SK-N-SH (cell line): ENCODE data around the gene MAML3. TPM values are rescaled to one million over a fixed set of nuclear protein-coding genes. Genes with fewer than 3 reads are reported as not detected.

ENCODE experiments used
- CTCF ChIA-PET: fragments of 300-600, 350-600 bp; formaldehyde crosslinking; extraction: SDS; loops from one replicate; lab custom pipeline; 2021; lab: Yijun Ruan, JAX
- POLR2A ChIA-PET: fragments of 350-600 bp; sonication (Branson Sonifier 250); formaldehyde crosslinking; extraction: SDS; loops from one replicate; lab custom pipeline; 2020; ENCODE audit warnings: antibody characterized with exemption, inconsistent platforms; lab: Yijun Ruan, JAX
- DNase-seq: peaks from one replicate; pipeline ENCODE4 v3.0.0; 2012
- H2AFZ ChIP-seq: fragments of 200-600 bp; sonication (generic); 2 replicates; pipeline ENCODE4 v1.8.1; 2016; ENCODE audit warnings: antibody characterized with exemption, mild to moderate bottlenecking, low read depth
- H3F3A ChIP-seq: fragments of 200-600 bp; sonication (generic); replicated peaks from 2 replicates; pipeline ENCODE3; 2016; ENCODE audit warnings: antibody characterized with exemption, mild to moderate bottlenecking; ENCODE audit not compliant: insufficient read depth
- H3K27ac ChIP-seq, 2 experiments: fragments of 200-500 bp in 1 of 2; fragments of 200-600 bp in 1 of 2; sonication (Bioruptor generic) in 1 of 2; sonication (generic), shearing (Covaris generic) in 1 of 2; 2 replicates each; pipeline versions ENCODE4 v1.5.1 to v1.6.1; 2014 to 2016; ENCODE audit warnings: low read depth in 2 of 2, inconsistent platforms in 1 of 2, low read length in 1 of 2, mild to moderate bottlenecking in 1 of 2, mixed read lengths in 1 of 2
- H3K27me3 ChIP-seq: fragments of 200-600 bp; sonication (generic), shearing (Covaris generic); 2 replicates; pipeline ENCODE4 v1.6.1; 2016; ENCODE audit warnings: mixed run types; ENCODE audit not compliant: insufficient read depth
- H3K36me3 ChIP-seq, 2 experiments: fragments of 200-500 bp in 1 of 2; fragments of 200-600 bp in 1 of 2; sonication (Bioruptor generic) in 1 of 2; sonication (generic) in 1 of 2; replicated peaks in 1 of 2; 2 replicates each; pipeline versions ENCODE3 to v1.5.1; 2014 to 2016; ENCODE audit warnings: low read length in 1 of 2, mild to moderate bottlenecking in 1 of 2; ENCODE audit not compliant: insufficient read depth in 2 of 2, control insufficient read depth in 1 of 2
- H3K4me1 ChIP-seq, 2 experiments: fragments of 200-500 bp in 1 of 2; fragments of 200-600 bp in 1 of 2; sonication (Bioruptor generic) in 1 of 2; sonication (generic), shearing (Covaris generic) in 1 of 2; 2 replicates each; pipeline versions ENCODE4 v1.5.1 to v1.6.1; 2014 to 2016; ENCODE audit warnings: low read depth in 1 of 2, low read length in 1 of 2, mixed run types in 1 of 2; ENCODE audit not compliant: insufficient read depth in 2 of 2, control insufficient read depth in 1 of 2
- H3K4me2 ChIP-seq: fragments of 200-600 bp; sonication (generic), shearing (Covaris generic); 2 replicates; pipeline ENCODE4 v1.6.1; 2017; ENCODE audit warnings: mixed run types
- H3K4me3 ChIP-seq, 2 experiments: fragments of 200-500 bp in 1 of 2; fragments of 200-600 bp in 1 of 2; sonication (Bioruptor generic) in 1 of 2; sonication (generic), shearing (Covaris generic) in 1 of 2; 2 replicates each; pipeline versions ENCODE4 v1.5.1 to v1.8.1; 2014 to 2016; ENCODE audit warnings: low read depth in 2 of 2, inconsistent platforms in 1 of 2, low read length in 1 of 2, mild to moderate bottlenecking in 1 of 2, mixed read lengths in 1 of 2, moderate library complexity in 1 of 2
- H3K79me2 ChIP-seq: fragments of 200-600 bp; sonication (generic); 2 replicates; pipeline ENCODE4 v1.8.1; 2017; ENCODE audit warnings: mild to moderate bottlenecking; ENCODE audit not compliant: insufficient read depth
- H3K9ac ChIP-seq: fragments of 200-600 bp; sonication (generic); 2 replicates; pipeline ENCODE4 v1.6.1; 2017; ENCODE audit warnings: mixed run types
- H3K9me2 ChIP-seq: fragments of 200-600 bp; sonication (generic); 2 replicates; pipeline ENCODE4 v1.6.1; 2017; ENCODE audit warnings: mixed run types
- H3K9me3 ChIP-seq: fragments of 200-600 bp; sonication (generic); 2 replicates; pipeline ENCODE4 v1.6.1; 2017; ENCODE audit warnings: mixed run types, mild to moderate bottlenecking, moderate library complexity
- H4K20me1 ChIP-seq: fragments of 200-600 bp; sonication (generic); 2 replicates; pipeline ENCODE4 v1.6.1; 2017; ENCODE audit warnings: mild to moderate bottlenecking, mixed run types; ENCODE audit not compliant: insufficient read depth
- CTCF ChIP-seq: fragments of 200-600 bp; sonication (generic); IDR thresholded peaks from 2 replicates; pipeline ENCODE4 v1.6.1; 2017; ENCODE audit warnings: antibody characterized with exemption, mild to moderate bottlenecking, moderate library complexity
- EZH2phosphoT487 ChIP-seq: fragments of 200-600 bp; sonication (generic); IDR thresholded peaks from 2 replicates; pipeline ENCODE4 v1.6.1; 2017; ENCODE audit warnings: low read depth, mixed run types, mild to moderate bottlenecking, antibody characterized with exemption, moderate library complexity, borderline replicate concordance
- FOSL2 ChIP-seq: IDR thresholded peaks from 2 replicates; pipeline ENCODE4 v1.4.0; 2012; ENCODE audit warnings: low read depth, mild to moderate bottlenecking, moderate library complexity, borderline replicate concordance
- FOXM1 ChIP-seq: IDR thresholded peaks from 2 replicates; pipeline ENCODE4 v1.4.0; 2012; ENCODE audit warnings: low read depth, mild to moderate bottlenecking
- GABPA ChIP-seq: IDR thresholded peaks from 2 replicates; pipeline ENCODE4 v1.4.0; 2012; ENCODE audit warnings: low read depth, mild to moderate bottlenecking
- JUND ChIP-seq: IDR thresholded peaks from 2 replicates; pipeline ENCODE4 v1.4.0; 2012
- MEF2A ChIP-seq: IDR thresholded peaks from 2 replicates; pipeline ENCODE4 v1.4.0; 2012; ENCODE audit warnings: low read depth, borderline replicate concordance
- MXI1 ChIP-seq: IDR thresholded peaks from 2 replicates; pipeline ENCODE4 v1.6.1; 2012; ENCODE audit warnings: mild to moderate bottlenecking, low read depth, low read length, improper control_type of control experiment
- NFIC ChIP-seq: IDR thresholded peaks from 2 replicates; pipeline ENCODE4 v1.4.0; 2012; ENCODE audit warnings: borderline replicate concordance
- NRF1 ChIP-seq: IDR thresholded peaks from 2 replicates; pipeline ENCODE4 v1.6.1; 2012; ENCODE audit warnings: low read depth, mild to moderate bottlenecking, low read length
- RAD21 ChIP-seq: IDR thresholded peaks from 2 replicates; pipeline ENCODE4 v1.6.1; 2012; ENCODE audit warnings: mild to moderate bottlenecking, low read length
- SIN3A ChIP-seq: IDR thresholded peaks from 2 replicates; pipeline ENCODE4 v1.6.1; 2012; ENCODE audit warnings: low read depth, mild to moderate bottlenecking, low read length, moderate library complexity, borderline replicate concordance
- SMC3 ChIP-seq: IDR thresholded peaks from 2 replicates; pipeline ENCODE4 v1.6.1; 2012; ENCODE audit warnings: low read depth, low read length, improper control_type of control experiment
- USF1 ChIP-seq: IDR thresholded peaks from 2 replicates; pipeline ENCODE4 v1.4.0; 2012; ENCODE audit warnings: low read depth, borderline replicate concordance
- YY1 ChIP-seq: IDR thresholded peaks from 2 replicates; pipeline ENCODE4 v1.4.0; 2012; ENCODE audit warnings: low read depth, mild to moderate bottlenecking
- ZBTB33 ChIP-seq: IDR thresholded peaks from 2 replicates; pipeline ENCODE4 v1.4.0; 2012; ENCODE audit warnings: low read depth, borderline replicate concordance
- WGBS: methylation state at CpG from one replicate; pipeline ENCODE4 v1.1.6; 2017; ENCODE audit warnings: low lambda C conversion rate; 5-methylcytosine and 5-hydroxymethylcytosine counted together
- polyA plus RNA-seq, 3 experiments: library from polyadenylated mRNA; depleted of rRNA; stranded (reverse); fragments of >200 nt; gene quantifications; 2 replicates each; pipeline ENCODE4 v1.2.3, GENCODE V29; 2012

MAML3 gene
- polyA plus RNA-seq, 1 of the 3 experiments (the other 2 are of a cell fraction): 5.3 TPM

GRCh38 chr4:139984471-139984870 lies 169.5 kb downstream of the MAML3 start:
- H3K9me3 ChIP-seq: no peaks in the 10 kb centered on the region
- ChIA-PET CTCF (interaction anchor here (0.8 to 1.0 kb wide), 3 partner anchors 13 to 65 kb away, joined by 3 read pairs; no protein-coding TSS in a partner anchor), POLR2A (no interaction called here)
- TF ChIP-seq MXI1 (no peak), SIN3A (no peak), GABPA (no peak), YY1 (no peak), EZH2phosphoT487 (no peak), NRF1 (no peak), RAD21 (no peak), MEF2A (no peak), ZBTB33 (no peak), FOXM1 (no peak), SMC3 (no peak), USF1 (no peak), NFIC (no peak), JUND (no peak), CTCF (no peak), FOSL2 (no peak)
- H3F3A ChIP-seq: no peaks in the 10 kb centered on the region
- H3K27ac ChIP-seq: no peak overlapping the region
- H3K4me3 ChIP-seq: no peak overlapping the region
- WGBS: 88% methylated on average over 1 of the region's 1 CpG
- no peak overlapping the region for H3K4me2 ChIP-seq
- H3K9me2 ChIP-seq: no peaks in the 10 kb centered on the region
- DNase-seq: no peak
- no peak overlapping the region for H3K9ac ChIP-seq
- H3K27me3 ChIP-seq: no peaks in the 10 kb centered on the region
- H3K36me3 ChIP-seq: no peaks in the 10 kb centered on the region
- no peaks in the 10 kb centered on the region for H3K79me2 ChIP-seq
- H2AFZ ChIP-seq: no peak overlapping the region
- peaks cover 9 to 28% of the 10 kb centered on the region in 2 experiments; a peak in 2 of 4 replicates for H3K4me1 ChIP-seq
- no peaks in the 10 kb centered on the region for H4K20me1 ChIP-seq
